Stimulated activated CD8-positive, alpha-beta memory T cell treated with anti-CD3 and anti-CD28 coated beads, Interleukin-12 subunit alpha, Interleukin-12 subunit beta, amount 100 ng/mL, for 24 hours (primary cell): ENCODE data around the gene PLXNB2.

Experiments
- DNase-seq: peaks from one replicate; pipeline ENCODE4 v3.0.0-alpha.2; 2020; ENCODE audit errors: extremely low read depth

Gene PLXNB2

DNA sequence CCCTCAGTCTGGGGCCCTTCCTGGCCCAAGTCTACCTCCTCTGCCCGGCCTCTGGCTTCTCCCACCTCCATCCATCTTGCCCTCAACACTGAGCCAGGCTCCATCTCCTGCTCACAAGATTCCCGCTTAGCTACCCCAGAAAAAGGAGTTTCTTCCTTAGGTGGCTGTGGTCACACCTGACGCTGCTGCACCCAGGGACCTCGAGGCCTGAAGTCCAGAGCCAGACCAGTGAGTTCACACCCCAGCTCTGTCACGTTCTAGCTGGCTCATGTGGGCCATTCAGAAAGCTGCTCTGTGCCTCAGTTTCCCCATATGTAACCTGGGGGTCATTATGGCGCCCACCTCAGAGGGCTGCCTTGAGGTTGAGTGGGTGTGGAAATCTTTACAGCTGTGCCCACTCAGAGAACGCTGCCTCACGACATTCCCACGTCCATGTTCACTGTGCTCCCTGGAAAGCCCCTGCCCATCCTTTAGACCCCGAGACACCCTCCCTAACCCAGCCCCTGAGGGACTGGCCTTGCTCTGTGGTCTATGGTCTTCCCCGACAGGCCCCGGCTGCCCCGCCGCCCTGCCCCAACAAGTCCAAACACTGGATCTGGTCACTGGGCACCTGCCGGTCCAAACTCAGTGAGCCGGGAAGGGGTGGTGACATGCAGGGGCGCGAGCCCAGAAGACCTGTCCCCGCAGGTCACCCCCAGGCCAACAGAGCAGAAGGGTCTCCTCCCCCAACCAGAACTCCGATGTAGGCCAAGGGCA lies 9.8 kb downstream of the PLXNB2 start:
- DNase-seq = no peak

DNA sequence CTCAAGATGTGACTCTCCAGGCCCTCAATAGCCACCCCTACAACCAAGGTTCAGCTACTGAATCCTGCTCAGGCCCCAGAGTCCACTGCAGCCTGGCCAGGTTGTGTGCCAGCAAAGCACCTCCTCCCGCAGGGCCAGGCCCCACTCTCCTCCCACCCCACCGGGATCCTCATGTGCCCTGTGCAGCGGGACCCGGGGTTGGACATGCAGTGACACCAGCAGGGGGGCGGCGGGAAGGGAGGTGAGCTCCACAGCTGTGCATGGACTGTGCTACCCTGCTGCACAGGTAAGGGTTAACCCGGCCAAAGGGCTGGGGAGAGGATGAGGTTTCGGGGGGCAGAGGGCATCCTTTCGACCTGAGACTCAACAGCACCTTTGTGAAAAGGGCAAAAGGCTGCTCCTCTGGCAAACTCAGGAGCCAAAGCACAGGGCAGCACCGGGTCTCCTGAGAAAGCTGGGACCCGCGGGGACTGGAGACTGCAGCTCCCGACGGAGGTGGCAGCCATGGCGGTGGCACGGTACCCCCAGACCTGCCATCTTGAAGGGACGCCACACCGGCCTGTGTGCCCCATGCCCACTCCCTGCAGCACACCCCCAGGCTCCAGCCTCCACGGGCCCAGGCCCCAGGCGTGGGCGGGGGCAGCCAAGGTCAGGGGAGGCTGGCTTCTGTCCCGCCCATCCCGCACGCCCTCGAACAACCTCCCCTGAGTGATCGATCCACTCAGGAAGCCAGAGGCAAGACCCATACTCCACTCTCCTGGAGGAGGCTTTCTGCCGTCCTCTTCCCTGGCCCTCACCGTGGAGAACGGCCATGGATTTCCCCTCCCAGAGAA lies 10.6 kb downstream of the PLXNB2 start:
- no peak for DNase-seq

DNA sequence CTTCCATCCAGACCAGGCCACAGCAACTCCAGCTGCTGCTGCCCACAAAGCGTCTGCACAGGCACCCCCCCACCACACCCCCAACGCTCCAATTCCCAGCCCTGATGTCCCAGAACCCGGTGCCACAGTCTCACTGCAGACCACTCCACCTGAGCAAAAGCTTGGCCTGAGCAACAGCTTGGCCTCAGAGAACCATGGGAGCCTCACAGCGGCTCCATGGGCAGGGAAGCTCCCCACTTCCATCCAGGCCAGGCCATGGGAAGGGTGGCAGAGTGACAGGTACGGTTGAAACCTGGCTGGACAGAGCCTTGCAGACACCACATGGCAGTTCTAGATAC lies 13.2 kb downstream of the PLXNB2 start:
- no peak for DNase-seq

DNA sequence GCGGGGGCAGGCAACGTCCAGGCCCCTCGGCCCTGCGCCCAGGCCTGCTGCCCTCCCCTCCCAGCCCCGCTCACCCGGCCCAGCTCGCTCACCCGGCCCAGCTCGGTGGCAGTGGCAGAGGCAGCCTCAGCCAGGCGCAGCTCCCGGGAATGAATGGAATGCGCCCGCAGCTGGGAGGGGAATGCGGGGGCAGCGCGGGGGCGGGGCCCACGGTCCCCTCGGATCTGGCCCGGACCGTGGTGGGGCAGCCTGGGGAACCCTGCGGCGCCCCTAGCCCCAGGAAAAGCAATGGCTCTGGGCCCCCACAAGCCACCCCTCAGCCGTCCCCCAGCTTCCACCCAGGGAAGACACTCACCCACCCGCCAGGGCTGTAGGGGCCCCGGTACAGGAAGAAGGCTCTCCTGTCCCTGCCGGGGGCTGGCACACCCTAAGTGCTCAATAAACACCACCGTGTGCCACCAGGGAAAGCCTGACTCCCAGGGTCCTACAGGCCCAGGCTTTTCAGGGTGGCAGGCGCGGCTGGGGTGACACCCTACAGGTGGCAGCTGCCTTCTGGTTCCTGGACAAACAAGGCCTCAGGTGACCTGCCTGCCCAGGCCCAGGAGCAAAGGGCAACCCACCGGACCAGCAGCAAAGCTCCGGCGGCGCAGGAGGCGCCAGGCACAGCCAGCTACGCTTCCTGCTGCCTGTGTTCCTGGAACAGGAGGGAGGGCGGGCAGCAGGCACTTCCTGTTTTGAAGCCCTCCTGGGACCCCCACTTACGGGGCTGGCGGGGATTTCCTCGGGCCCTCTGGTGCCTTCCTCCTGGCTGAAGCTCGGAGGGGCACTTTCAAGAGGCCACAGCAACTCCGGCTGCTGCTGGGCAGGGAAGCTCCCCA lies 13.8 kb downstream of the PLXNB2 start:
- DNase-seq = no peak

DNA sequence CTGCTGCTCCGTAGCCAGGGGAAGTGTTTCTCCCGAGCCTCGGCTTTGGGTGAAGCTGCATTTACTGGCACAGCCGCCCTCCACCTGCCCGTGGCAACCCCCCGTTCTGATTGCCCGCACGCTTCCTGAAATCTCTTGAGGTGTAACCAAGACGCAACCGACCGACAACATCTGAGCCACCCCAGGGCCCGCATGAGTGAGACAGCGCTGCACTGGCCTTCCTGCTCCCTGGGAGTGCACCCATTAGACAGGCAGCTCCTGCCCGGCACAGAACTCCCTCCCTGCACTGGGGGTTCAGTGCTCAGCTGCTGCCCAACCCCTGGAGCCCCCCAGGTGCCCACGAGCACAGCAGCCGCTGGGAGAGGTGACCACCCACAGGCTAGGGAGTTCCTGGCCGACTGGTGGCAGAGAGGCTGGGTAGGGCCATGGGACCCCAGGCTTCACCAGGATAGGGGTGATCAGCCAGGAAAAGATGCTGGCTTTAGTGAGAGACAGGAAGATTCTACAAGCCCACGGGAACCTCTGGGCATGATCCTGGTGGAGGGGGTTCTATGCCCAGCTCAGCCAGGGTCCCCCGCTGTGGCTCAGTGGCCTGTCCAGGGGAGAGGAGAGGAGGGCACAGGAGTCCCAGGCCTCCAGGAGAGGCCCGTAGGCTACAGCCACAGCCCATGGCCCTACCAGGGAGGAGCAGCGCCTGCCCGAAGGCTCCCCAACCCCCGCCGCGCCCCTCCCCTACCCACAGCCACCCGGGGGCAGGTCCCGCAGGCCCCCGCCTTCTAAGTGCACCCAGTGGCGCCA lies 14.6 kb downstream of the PLXNB2 start:
- DNase-seq = no peak

DNA sequence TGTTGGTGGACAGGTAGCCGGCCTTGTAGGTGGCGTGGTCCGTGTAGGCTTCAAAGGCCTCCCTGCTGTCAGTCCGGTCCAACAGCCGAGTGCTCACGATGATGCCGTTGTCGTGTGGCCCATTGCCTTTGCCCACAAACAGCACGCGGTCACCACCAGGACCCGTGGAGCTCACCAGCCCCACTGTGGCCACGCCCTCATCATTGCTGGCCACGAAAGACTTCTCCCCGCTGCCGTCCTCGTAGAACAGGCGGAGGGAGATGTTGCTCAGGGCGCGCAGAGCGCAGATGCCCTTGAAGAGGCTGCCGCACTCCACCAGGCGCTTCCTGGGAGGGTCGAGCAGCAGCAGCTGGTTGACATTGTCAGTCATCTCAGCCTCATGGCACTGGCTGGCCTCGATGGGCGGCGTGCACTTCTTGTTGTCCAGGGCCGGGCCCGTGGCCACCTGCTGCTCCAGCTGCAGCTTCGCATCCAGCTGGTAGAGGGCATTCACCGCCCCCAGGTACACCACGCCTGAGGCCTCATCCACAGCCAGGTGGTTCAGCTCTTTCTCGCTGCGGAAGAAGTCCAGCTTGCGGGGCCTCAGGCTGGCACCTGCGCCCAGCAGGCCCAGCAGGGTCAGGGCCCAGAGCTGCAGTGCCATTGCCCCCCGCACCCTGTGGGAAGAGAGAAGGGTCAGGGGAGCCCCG lies 17.4 kb downstream of the PLXNB2 start:
- DNase-seq = no peak

DNA sequence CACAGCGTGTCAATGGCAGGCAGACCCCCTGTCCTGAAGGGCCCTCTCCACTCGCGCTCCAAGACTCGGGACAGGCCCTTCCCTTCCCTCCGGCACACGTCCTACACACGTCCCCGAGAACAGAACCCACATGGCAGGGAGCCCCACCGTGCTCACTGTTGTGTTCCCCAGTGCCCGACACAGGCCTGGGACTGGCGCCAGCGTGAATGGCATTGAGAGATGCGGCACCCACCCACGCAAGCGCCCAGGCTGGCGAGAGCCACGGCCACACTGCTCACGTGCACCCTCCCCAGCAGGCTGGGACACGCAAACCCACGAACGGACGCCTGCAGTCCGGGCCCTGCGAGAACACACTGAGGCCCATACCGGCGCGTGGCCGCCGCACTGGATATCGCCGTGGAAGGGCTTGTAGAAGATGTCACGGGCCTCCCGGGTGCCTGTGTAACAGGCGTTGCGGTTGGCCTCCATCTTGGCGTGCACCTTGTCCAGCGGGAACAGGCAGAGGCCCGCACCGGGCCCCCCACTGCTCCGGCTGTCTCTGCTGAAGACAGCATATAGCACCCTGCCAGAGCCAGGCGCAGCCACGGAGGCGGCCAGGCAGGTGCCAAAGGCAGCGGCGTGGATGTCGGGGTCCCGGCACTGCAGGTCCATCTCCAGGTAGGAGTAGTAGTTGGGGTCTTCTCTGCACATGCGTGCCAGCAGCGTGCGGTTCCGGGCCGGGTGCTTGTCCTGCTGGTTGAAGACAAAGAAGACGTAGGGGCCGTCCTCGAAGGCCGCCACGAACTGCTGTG lies 18.1 kb downstream of the PLXNB2 start:
- no peak for DNase-seq

DNA sequence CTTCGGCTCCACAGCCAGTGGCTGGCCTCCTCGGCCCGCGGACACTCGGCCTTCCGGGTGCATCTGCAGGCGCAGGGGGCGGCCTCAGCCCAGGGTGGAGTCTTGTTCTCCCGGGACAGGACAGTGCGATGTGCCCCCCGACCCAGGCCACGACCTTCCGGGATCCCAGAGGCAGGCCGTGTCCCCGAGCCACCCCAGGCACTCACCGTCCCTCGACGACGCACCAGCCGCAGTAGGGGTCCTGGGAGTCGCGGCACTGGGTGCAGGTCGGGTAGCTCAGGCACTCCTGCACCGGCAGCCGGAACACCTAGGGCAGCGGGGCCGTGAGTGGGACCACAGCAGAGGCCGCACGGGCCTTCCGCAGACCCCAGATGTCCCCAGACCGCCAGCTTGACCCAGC lies 19.7 kb downstream of the PLXNB2 start:
- DNase-seq = no peak

DNA sequence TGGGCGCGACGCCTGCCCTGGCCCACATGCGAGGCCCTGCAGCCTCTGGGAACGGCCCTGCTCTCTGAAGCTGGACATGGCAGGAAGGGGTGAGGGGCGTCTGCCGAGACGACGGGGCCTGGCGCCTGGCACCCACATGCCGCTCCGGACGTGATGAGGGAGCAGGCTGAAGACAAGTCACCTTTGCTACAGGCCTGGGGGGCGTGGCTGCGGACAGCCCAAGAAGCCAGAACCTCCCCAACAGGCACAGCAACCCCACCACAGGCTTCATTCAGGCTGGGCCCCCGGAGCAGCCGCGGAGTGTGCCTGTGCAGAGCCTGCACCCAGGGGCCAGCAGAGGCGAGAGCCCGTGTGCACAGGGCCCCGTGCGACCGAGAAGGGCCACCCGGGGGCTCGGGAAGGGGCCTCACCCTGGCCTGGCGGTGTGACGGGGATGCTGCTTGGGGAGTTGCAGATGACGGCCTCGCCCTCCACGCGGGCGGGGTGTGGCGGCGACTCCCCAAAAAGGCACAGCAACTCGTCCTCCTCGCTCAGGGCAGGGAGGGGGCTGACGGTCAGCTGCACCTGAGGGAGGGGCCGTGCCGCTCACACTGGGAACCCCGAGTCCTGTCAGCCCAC lies 20.6 kb downstream of the PLXNB2 start:
- no peak for DNase-seq

DNA sequence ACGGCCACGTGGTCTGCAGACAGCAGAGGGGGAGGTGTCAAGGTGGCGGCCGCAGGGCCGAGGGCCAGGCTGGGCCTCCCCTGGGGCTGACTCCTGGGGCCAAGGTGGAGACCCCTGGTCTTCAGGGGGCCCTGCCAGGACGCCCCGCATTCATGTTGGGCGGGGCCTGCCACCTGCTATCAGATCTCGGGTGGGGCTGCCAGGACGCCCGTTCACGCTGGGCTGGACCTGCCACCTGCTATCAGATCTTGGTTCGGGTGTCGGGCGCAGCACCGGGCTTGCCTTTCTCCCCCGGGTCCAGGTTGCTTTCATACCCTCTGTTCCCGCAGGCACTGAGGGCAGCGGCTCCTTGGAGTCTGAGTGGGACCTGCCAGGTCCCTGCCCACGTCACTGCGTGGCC lies 21.2 kb downstream of the PLXNB2 start:
- DNase-seq = no peak

DNA sequence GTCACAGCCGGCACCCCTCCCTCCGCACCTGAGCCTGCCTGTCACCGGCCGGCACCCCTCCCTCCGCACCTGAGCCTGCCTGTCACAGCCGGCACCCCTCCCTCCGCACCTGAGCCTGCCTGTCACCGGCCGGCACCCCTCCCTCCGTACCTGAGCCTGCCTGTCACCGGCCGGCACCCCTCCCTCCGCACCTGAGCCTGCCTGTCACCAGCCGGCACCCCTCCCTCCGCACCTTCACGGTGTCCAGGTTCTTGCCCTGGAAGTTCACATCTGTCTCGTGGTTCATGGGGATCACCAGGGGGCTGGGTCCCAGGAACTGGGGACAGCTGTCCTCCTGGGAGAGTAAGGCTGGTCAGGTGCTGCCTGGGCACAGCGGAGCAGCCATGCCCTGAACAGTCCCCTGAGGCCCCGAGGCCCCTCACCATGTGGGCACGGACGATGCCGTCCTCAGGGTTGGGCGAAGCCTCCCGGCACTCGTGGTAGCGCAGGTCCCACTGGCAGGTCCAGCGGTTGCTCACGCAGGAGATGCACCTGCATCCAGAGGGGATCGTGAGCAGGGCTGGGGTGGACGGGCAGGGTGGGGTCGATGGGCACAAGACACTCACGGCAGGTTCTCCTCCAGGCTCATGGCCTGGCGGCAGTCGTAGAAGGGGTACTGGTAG lies 21.7 kb downstream of the PLXNB2 start:
- no peak for DNase-seq

DNA sequence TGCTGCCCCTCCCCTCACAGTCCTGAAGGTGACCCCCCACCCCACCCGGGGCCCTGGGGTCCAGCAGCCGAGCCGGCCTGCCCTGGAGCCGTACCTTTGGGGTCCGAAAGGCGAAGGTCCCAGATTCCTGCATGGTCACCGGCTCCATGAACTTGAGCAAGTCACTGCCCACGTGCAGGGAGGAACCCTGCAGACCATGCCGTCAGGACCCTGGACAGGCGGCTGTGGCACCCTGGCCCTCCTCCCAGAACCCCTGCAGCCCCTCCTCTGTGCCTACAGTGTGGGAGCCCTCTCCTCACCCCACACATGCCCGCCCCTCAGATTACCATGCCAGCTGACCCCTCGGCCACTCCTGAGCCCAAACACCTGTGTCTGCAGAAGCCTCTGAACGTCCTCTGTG lies 23.0 kb downstream of the PLXNB2 start:
- no peak for DNase-seq

DNA sequence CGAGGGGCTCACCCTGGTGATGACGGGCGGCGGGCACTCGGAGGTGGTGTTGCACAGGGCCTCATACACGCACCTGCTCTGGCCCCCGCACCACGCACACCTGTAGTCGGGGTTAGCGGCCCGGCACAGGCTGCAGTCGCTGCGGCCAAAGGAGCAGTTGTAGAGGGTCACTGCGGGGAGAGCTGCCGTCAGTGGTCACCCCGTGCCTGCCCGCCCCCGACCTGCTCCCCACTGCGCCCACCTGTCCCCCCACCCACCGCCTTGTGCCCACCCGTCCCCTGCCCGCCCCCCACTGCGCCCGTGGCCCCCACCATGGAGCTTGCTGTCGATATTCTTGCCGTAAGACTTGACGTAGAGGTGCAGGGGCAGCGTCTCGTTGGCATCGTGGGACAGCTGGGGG lies 23.6 kb downstream of the PLXNB2 start:
- DNase-seq = no peak

DNA sequence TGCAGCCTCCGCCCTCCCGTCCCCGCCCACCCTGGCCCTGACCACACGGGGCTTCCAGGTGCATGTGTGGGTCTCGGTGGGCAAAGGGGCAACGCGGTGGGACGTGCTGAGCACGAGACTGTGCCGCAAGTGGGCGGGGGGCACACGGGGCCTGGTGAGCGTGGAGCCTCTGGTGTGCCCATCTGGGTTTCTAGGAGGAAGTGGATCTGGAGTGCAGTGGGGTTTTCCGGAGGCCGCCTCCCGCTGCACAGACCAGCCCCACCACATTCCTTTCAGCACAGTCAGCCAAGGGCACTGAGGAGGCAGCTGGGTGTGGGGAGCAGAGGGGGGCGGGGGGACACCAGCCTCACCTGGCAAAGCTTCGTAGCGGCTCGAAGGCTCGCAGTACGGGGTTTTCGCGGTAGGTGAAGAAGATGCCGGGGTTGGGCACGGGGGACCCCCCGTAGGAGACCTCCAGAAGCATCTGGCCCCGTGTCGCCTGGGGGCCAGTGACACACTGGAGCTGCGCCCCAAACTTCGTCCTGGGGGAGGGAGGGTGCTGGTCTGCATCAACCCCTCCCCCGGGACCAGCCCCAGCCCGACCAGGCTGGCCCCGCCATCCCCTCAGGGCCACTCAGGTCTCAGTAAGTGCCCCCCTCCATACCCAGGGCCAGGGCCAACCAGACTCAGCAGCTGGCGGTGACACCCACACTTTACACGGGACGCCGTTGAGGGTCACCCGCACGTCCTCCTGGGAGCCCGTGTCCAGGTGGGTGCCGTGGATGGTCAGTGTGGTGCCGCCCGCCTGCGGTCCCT lies 24.9 kb downstream of the PLXNB2 start:
- DNase-seq = no peak

DNA sequence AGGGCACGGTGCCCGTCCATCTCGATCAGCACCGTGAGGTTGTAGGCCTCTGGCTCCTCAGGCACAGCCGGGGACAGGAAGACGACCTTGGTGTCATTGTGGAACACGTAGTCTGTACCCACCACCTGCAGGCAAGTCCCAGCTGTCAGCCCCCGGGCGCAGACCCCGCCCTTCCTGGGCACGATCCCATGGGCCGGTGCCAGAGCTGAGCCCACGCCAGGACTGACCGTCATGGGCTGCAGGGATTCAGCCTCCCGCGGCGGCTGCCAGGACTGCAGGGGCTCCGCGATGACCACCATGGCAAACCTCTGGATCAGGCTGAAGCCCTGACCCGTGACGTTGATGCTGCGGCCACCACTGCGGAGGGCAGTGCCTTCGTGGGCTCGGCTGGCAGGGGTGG lies 25.5 kb downstream of the PLXNB2 start:
- DNase-seq = no peak

DNA sequence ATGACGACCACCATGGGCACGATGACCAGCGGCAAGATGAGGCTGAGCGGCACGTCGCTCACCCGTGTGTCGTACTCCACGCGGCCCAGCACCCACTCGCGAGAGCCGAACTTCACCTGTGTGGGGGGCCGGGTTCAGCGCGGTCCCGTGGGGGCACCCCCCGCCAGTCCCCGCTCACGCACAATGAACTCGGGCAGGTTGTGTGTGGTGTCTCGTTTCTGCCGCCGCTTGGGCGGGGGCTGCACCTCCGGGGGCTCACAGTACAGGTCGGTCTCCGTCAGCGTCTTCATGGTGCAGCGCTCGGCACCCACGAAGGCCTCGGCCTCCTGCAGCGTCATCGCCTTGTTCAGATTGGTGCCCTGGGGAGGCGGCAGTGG lies 26.1 kb downstream of the PLXNB2 start:
- DNase-seq = no peak

DNA sequence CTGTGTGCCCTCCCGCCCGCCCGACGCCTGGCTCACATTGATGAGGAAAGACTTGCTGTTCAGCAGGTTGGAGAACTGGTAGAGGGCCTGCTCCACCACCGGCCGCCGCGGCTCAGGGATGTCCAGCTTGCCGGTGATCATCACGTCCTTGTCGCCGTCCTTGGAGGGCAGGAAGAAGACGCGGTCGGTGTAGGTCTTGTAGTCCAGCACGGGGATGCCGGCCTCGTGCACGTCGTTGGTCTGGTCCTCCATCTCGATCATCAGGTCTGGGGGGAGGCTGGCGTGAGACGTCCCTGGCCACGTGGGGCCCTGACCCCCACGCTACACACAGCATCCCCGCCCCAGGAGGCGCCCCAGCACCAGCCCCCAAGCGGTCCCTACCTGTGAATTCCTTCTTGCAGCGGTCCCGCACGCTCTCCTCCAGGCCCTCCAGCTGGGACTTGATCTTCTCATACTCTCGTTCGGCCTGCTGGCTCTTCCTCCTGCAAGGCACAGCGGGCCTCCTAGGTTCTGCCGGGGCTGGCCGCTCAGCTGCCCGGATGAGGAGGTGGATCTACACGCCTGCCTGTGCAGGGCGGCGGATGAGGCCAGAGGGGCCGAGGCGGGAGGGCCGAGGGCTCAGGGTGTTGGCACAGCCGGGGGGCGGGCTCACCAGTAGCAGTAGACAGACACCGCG lies 26.6 kb downstream of the PLXNB2 start:
- DNase-seq = no peak
